ENCODE data around the gene XRCC2.
"Not testable (repeated sequence)": the region's sequence is repeated elsewhere in the genome, so short reads cannot be mapped to it uniquely, and the experiment has no call there.

The XRCC2 gene

GRCh38 chr7:152664636-152665035 is 11.3 kb downstream of the XRCC2 start:
- DNase-seq (ENCODE audit: low spot score), result no peak

- no peak for DNase-seq (ENCODE audit: low spot score)
Measured at GRCh38 chr7:152663931-152664330, 12.0 kb downstream of the XRCC2 start.

GRCh38 chr7:152663148-152663740 is 12.7 kb downstream of the XRCC2 start:
- DNase-seq (ENCODE audit: low spot score), result no peak

GRCh38 chr7:152661479-152661878 is 14.5 kb downstream of the XRCC2 start:
- no peak for DNase-seq (ENCODE audit: low spot score)

- no peak for DNase-seq (ENCODE audit: low spot score)
Measured at GRCh38 chr7:152660021-152660420, 15.9 kb downstream of the XRCC2 start.

- no peak for DNase-seq (ENCODE audit: low spot score)
Measured at GRCh38 chr7:152654971-152655370, 21.0 kb downstream of the XRCC2 start.

GRCh38 chr7:152649220-152649619 is 26.7 kb downstream of the XRCC2 start:
- no peak for DNase-seq (ENCODE audit: low spot score)

- DNase-seq (ENCODE audit: low spot score), result no peak
Measured at GRCh38 chr7:152647009-152647408, 28.9 kb downstream of the XRCC2 start.

GRCh38 chr7:152646579-152646978 is 29.4 kb downstream of the XRCC2 start:
- not testable (repeated sequence) for DNase-seq (ENCODE audit: low spot score)

GRCh38 chr7:152643979-152644559 is 31.9 kb downstream of the XRCC2 start:
- DNase-seq (ENCODE audit: low spot score), result no peak

GRCh38 chr7:152641384-152641783 is 34.6 kb downstream of the XRCC2 start:
- no peak for DNase-seq (ENCODE audit: low spot score)

- no peak for DNase-seq (ENCODE audit: low spot score)
Measured at GRCh38 chr7:152640829-152641228, 35.1 kb downstream of the XRCC2 start.

- DNase-seq (ENCODE audit: low spot score), result no peak
Measured at GRCh38 chr7:152637920-152638580, 37.9 kb downstream of the XRCC2 start.

GRCh38 chr7:152637161-152637560 is 38.8 kb downstream of the XRCC2 start:
- no peak for DNase-seq (ENCODE audit: low spot score)

- no peak for DNase-seq (ENCODE audit: low spot score)
Measured at GRCh38 chr7:152636441-152636840, 39.5 kb downstream of the XRCC2 start.

- no peak for DNase-seq (ENCODE audit: low spot score)
Measured at GRCh38 chr7:152633504-152633903, 42.4 kb downstream of the XRCC2 start.

GRCh38 chr7:152633072-152633471 is 42.9 kb downstream of the XRCC2 start:
- no peak for DNase-seq (ENCODE audit: low spot score)

- DNase-seq (ENCODE audit: low spot score), result not testable (repeated sequence)
Measured at GRCh38 chr7:152628772-152629171, 47.2 kb downstream of the XRCC2 start.

- no peak for DNase-seq (ENCODE audit: low spot score)
Measured at GRCh38 chr7:152624228-152624627, 51.7 kb downstream of the XRCC2 start.

- DNase-seq (ENCODE audit: low spot score), result no peak
Measured at GRCh38 chr7:152621426-152621825, 54.5 kb downstream of the XRCC2 start.

- DNase-seq (ENCODE audit: low spot score), result no peak
Measured at GRCh38 chr7:152619027-152619739, 56.8 kb downstream of the XRCC2 start.

GRCh38 chr7:152618427-152618826 is 57.5 kb downstream of the XRCC2 start:
- no peak for DNase-seq (ENCODE audit: low spot score)

- no peak for DNase-seq (ENCODE audit: low spot score)
Measured at GRCh38 chr7:152617056-152617455, 58.9 kb downstream of the XRCC2 start.
